ENCODE data around the gene NR4A1. TPM values are rescaled to one million over a fixed set of nuclear protein-coding genes. Genes with fewer than 3 reads are reported as not detected.

Gene NR4A1
- total RNA-seq, 2 donors from 2014 or later, result 150 to 238 TPM

GRCh38 chr12:52086366-52086765 lies 35.1 kb downstream of the NR4A1 start:
- Histone ChIP-seq H3K36me3 (no peaks in the 10 kb centered on the region), H3K27me3 (no peaks in the 10 kb centered on the region), H3K4me1 (peaks cover 0 to 21% of the 10 kb centered on the region in 2 donors), H3K27ac (no peak overlapping the region), H3K9me3 (no peaks in the 10 kb centered on the region), H3K4me3 (no peak overlapping the region)
- DNase-seq (ENCODE audit: low spot score), result no peak
- TF ChIP-seq CTCF (IDR thresholded peaks at IDR 0.05), result no peak

DNA sequence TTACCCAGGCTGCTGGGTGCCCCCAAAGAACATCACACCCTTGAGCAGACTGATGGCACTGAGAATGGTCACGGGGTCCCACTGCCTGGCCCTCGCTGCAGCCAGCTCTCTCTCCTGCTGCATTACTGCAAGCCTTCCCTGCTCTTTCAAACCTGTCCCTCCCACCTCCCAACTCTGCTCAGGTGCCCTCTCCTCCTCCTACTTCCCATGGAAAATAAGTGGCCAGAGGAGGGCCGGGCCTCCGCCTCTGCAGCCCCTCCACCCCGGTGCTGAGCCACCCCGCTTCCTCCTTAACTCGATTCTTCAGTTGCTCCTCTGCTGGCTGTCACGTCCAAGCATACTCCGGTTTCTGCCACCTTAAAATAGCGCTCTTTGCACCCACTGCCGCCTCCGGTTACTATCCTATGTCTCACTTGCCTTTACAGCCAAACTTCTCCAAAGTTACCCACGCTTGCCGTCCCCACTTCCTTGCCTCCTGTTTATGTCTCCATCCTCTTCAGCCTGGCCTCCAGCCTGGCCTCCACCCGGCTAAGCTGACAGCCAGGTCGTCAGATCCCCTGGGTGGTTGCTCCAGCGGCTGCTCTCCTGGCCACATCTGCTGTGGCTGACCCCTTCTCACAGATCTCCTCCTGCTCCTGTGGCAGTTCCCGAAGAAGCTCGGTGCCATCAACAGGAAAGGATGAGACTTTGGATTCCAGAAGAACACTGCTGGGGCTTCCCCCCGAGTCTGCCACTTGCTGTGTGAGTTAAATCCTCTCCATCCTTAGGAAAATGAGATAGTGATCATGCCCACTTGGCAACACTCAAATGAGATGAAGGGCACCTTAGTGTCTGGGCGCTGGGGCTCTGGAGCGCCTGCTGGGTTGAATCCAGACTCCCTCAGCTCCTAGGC lies 35.9 kb downstream of the NR4A1 start:
- Histone ChIP-seq H3K9me3 (no peaks in the 10 kb centered on the region), H3K4me1 (peaks cover 0 to 12% of the 10 kb centered on the region in 2 donors), H3K36me3 (no peaks in the 10 kb centered on the region), H3K4me3 (no peak overlapping the region), H3K27ac (no peak overlapping the region), H3K27me3 (no peaks in the 10 kb centered on the region)
- TF ChIP-seq CTCF (IDR thresholded peaks at IDR 0.05), result no peak
- DNase-seq (ENCODE audit: low spot score), result no peak

- no peaks in the 10 kb centered on the region for H3K9me3 ChIP-seq
- no peak for TF ChIP-seq CTCF (IDR thresholded peaks at IDR 0.05)
- no peak overlapping the region for H3K27ac ChIP-seq
- H3K36me3 ChIP-seq, result no peaks in the 10 kb centered on the region
- H3K27me3 ChIP-seq, result no peaks in the 10 kb centered on the region
- peak; percentile 50 for DNase-seq (ENCODE audit: low spot score)
- H3K4me1 ChIP-seq, result peaks cover 0 to 2% of the 10 kb centered on the region in 2 donors
- H3K4me3 ChIP-seq, result no peak overlapping the region
Observed at GRCh38 chr12:52087961-52088820, 36.9 kb downstream of the NR4A1 start.

GRCh38 chr12:52089491-52089890 lies 38.2 kb downstream of the NR4A1 start:
- Histone ChIP-seq H3K4me1 (no peaks in the 10 kb centered on the region), H3K27ac (no peak overlapping the region), H3K27me3 (no peaks in the 10 kb centered on the region), H3K9me3 (no peaks in the 10 kb centered on the region), H3K36me3 (no peaks in the 10 kb centered on the region), H3K4me3 (no peak overlapping the region)
- DNase-seq (ENCODE audit: low spot score), result peak; percentile 32
- no peak for TF ChIP-seq CTCF (IDR thresholded peaks at IDR 0.05)

DNA sequence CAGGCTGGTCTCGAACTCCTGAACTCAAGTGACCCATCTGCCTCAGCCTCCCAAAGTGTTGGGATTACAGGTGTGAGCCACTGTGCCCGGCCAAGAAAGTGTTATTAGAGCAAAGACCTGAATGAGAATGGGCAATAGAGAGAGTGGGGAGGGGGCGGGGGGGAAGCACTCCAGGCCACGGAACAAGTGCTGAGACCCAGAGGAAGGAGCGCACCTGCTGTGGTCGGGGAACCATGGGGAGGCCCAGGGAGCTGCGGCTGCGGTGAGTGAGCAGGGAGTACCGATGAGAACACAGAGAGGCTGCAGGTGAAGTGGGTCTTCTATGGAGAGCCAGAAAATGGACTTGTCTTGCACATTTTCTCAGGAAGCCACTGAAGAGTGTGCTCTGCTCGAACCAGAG lies 39.0 kb downstream of the NR4A1 start:
- no peak for TF ChIP-seq CTCF (IDR thresholded peaks at IDR 0.05)
- no peak overlapping the region for H3K27ac ChIP-seq
- no peaks in the 10 kb centered on the region for H3K9me3 ChIP-seq
- DNase-seq (ENCODE audit: low spot score), result peak; percentile 23
- no peaks in the 10 kb centered on the region for H3K27me3 ChIP-seq
- no peaks in the 10 kb centered on the region for H3K4me1 ChIP-seq
- H3K36me3 ChIP-seq, result no peaks in the 10 kb centered on the region
- no peak overlapping the region for H3K4me3 ChIP-seq
